GM18508 (cell line): Measurements from ENCODE around the gene CHST11.

ENCODE experiments used
- ATAC-seq: cut with Tn5 transposase; IDR thresholded peaks from one replicate; pipeline ENCODE4 v1.9.1; 2021; ENCODE audit warnings: moderate number of reproducible peaks; ENCODE audit not compliant: insufficient read depth, unreplicated experiment

Gene CHST11

DNA sequence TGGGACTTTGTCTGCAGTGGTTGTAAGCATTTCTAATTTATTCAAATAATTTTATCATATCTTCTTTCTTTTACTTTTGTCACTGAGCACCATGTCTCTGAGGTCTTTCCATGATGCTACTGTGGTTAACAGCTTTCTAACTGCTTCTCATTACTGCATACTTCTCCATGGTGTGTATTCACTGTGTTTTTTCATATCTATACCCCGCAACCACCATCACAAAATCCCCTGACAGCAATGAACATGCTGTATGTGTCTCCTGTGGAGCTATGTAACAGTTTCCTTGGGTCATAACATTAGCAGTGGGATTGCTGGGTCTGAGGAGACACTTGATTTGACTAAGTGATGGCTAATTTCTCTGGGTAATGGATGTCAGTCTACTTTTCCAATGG lies 29.2 kb upstream of the CHST11 start:
- ATAC-seq: no peak

DNA sequence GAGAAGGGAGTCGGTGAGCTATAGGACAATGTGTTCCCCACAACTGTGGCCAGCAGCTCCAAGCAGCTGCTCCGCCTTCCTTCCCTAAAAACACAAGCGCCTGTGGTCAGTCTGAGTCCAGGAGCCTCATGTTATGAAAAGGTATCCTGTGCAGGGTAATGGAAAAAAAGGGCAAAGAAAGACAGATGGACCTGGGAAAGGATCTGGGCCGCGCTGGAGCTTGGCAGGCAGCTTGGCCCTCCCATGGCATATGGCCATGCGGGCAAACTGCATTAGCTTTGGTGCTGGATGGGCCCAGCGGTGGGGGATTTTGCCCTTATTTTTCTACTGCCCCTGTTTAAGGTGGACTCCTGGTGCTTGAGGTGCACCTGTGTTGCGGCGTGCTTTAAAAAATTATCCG lies 23.7 kb upstream of the CHST11 start:
- ATAC-seq: no peak

DNA sequence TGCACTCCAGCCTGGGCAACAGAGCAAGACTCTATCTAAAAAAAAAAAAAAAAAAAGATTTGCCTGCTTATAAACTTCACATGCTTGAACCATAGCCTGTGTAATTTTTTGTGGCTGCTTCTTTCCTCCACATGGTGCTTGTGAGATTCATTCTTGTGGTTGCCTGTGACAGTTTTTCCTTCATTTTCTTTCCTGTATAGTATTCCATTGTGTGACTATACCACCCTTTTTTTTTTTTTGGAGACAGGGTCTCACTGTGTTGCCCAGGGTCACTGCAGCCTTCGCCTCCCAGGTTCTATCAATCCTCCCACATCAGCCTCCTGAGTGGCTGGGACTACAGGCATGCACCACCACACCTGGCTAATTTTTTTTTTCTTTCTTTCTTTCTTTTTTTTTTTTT lies 22.6 kb upstream of the CHST11 start:
- ATAC-seq: no peak

DNA sequence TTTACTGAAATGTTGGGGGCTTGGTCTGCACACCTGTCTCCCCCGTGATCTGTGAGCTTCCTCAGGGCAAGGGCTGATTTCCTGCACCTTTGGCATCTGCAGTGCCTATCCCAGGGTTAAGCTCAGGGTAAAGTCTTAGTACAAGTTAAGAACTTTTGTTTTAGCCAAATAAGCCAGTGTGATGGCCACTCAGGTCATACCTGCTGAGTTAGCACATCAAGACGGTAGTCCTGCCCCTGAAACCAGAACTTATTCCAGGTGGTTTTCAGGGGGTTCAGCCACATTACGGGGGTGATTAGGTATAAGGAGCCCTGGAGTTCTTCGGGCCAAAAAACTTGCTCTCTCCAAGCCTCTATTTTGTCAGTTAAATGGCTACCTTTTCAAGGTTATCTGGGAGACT lies 21.6 kb upstream of the CHST11 start:
- no peak for ATAC-seq

DNA sequence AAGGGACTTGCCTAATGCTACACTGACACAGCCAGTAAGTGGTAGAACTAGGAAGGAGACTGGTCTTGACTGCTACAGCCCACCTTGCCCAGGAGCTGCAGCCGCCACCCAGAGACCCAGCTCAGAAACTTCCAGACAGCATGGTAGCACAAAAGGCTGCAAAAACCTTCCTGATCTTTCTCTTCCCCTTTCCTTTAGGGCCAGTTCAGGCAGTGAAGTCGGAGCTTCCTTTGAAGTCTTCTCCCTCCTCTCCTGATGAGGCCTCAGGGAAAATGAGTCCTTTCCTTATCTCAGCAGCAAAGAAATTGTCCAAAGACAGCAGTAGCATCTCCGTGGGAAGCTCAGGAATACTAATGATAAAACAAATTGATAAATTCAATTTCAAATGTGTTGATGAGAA lies 21.0 kb upstream of the CHST11 start:
- ATAC-seq: no peak

DNA sequence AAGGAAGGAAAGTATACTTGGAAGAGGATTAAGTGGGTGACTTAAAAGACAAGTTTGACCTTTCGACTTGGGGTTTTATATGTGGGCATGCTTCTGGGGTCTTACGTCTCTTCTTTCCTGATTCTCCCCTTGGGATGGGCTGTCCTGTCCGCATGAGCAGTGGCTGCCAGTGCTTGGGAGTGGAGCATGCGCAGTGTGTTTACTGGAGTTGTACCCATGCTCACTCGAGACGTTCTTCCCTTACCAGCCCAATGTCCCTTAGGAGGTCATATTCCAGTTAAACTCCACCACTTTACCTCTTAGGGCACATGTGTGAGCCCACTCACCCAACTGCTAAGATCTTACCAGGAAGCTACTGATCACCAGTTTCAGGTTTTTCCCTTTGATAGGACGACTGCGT lies 20.0 kb upstream of the CHST11 start:
- no peak for ATAC-seq

DNA sequence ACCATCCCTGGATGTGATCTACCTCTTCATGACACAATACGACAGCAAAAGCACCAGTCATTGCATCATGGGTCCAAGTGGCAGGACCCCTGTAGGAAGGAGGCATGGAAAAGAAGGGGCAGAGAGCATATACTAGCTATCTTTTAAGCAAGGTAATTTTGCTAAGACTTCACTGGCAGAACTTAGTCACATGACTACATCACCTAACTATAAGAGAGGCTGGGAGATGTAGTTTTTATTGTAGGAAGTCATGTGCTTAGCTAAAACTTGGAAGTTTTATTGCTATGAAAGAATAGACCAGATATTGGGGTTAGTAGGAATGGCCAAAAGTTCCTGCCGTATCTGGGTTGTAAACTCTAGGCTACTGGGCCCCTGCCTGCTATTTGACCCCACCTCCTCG lies 18.6 kb upstream of the CHST11 start:
- no peak for ATAC-seq

DNA sequence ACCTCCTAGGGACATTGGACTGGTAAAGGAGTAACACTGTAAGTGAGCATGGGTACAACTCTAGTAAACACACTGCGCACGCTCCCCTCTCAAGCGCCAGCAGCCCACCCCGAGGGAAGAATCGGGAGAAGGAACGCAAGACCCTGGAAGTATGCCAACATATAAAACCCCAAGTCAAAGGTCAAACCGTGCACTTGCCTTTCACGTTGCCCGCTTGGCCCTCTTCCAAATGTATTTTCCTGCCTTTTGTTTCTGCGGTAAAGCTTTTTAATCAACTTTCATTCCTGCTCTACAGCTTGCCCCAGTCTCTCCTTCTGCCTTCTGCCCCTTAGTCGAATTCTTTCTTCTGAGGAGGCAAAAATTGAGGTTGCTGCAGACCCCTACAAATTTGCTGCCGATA lies 17.6 kb upstream of the CHST11 start:
- ATAC-seq: no peak

DNA sequence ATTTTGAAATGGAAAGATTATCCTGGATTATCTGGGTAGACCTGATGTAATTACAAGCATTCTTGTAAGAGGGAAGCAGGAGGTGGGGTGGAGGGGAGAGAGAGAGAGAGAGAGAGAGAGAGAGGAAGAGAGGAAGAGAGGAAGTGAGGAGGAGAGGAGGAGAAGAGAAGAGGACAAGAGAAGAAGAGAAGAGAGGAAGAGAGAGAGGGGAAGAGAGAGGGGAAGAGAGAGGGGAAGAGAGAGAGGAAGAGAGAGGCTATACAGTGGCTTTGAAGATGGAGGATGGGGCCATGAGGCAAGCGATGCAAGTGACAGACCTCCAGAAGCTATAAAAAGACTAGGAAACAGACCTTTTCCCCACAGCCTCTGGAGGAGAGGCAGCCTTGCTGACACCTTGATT lies 13.7 kb upstream of the CHST11 start:
- no peak for ATAC-seq

DNA sequence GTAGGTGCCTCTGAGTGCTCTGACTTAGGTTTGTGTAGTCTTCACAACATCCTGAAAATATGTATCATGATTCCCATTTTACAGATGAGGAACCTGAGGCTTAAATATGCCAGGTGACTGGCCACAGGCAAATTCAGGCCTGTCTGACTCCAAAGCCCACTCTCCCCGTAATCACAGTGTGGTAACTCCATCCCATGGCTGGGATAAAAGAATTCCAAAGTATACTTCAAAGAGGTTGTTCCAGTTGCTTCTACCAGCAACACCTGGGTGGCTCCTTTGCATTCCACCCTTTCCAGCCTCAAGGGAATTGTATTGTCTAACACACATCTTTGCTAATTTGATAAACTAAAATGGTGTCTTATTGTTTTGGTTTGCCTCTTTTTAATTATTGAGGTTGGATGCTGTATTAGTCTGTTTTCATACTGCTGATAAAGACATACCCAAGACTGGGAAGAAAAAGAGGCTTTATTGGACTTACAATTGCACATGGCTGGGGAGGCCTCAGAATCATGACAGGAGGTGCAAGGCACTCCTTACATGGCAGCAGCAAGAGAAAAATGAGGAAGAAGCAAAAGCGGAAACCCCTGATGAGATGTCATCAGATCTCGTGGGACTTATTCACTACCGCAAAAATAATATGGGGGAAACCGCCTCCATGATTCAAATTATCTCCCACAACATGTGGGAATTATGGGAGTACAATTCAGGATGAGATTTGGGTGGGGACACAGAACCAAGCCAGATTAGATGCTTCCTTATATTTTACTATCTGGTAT lies 9.9 kb upstream of the CHST11 start:
- no peak for ATAC-seq

DNA sequence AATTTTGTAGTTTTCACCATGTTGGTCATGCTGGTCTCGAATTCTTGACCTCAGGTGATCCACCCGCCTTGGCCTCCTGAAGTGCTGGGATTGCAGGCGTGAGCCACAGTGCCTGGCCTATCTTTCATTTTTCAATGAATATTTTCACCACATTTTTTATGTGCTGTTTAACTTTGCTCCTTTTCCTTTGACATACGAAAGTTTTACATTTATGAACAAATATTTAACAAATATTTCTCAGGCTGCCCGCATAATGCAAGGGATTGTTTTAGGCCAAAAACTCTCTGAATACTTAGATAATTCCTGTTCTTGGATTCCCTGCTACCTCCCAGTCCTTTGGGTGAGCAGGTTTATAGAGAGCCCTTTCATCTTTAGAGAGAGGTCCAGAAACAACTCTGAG lies 8.7 kb upstream of the CHST11 start:
- ATAC-seq: no peak

DNA sequence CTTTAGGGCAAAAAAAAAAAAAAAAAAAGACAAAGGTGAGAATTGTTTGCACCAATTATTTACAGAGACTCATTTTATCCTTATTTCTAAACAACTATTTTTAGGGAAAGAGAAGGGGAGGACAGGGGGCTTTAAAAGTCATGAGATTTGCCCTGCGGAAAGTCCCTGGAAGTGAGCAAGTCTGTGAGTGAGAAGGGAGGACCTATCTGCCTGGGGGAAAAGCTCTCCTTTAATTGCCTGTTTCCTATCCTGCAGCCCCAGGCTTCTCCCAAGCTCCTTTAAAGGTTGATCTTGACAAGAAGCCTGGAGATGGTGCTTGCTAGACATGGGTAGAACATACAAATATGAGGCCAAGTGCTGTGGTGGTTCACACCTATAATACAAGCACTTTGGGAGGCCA lies 8.3 kb upstream of the CHST11 start:
- ATAC-seq: no peak

DNA sequence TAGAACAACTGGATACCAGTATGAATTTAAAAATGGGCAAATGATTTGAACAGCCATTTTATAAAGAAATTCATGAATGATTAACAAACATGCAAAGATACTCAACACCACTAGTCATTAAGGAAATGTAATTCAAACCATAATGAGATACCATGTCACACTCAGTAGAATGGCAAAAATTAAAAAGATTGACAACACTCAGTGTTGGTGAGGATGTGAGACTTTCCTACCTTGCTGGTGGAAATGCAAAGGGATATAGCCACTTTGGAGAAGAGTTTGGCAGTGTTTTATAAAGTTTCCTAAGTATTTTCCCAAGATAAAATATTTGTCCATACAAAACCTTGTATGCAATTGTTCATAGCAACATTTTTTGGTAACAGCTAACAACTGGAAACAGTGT lies 6.0 kb upstream of the CHST11 start:
- no peak for ATAC-seq

DNA sequence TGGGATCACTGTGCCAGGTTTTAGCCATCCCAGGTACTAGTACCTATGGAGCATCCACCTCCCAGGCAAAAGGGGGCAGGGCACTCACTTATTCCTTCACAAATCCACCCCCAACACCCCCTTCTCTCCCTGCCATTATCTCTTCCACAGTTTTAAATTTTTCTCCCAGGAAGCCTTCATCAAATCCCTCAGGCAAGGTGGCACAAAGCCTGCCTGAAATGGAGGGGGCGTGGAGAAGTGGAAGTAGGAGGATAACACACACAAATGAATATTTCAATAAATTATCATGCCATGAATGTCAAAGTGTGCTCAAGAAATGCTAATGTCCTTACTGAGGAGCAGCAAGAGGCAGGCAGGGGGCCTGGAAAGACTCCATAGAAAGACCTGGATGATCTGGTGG lies 4.7 kb upstream of the CHST11 start:
- ATAC-seq: no peak

DNA sequence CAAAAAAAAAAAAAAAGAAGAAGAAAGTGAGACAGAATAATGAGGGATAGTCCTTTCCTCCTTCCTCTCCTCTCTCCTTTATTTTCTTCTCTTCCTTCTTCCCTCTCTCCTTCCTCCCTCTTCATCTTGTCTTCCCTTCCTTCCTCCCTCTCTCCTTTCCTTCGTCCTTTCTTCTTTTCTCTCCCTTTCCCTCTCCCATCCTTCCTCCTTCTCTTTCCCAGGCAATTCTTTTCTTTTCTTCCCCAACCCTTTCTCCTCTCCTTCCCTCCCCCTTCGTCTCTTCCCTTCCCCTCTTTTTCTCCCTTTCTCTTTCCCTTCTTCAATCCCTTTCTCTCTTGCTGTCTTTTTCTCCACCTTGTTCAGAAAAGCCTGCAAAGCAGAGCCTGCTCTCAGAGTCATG lies 3.6 kb upstream of the CHST11 start:
- no peak for ATAC-seq

DNA sequence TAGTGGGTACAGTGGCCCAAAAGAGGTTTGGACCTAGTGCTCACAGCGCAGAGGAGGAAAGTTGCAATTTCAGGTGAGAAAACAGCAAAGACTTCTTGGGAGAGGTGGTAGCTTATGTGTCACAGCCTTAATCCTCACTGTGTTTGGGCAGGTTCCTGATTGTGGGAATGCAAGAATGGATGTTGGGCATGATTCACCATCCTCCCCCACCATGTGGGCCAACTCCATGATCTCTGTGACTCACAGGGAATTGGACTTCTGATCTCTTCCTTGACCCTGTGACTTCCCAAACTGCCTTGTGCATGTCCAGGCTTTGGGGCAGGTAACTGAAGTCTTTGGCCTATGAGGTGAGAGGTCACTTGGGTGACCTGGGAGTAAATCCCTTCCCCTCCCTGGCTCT lies 1.8 kb upstream of the CHST11 start:
- no peak for ATAC-seq

DNA sequence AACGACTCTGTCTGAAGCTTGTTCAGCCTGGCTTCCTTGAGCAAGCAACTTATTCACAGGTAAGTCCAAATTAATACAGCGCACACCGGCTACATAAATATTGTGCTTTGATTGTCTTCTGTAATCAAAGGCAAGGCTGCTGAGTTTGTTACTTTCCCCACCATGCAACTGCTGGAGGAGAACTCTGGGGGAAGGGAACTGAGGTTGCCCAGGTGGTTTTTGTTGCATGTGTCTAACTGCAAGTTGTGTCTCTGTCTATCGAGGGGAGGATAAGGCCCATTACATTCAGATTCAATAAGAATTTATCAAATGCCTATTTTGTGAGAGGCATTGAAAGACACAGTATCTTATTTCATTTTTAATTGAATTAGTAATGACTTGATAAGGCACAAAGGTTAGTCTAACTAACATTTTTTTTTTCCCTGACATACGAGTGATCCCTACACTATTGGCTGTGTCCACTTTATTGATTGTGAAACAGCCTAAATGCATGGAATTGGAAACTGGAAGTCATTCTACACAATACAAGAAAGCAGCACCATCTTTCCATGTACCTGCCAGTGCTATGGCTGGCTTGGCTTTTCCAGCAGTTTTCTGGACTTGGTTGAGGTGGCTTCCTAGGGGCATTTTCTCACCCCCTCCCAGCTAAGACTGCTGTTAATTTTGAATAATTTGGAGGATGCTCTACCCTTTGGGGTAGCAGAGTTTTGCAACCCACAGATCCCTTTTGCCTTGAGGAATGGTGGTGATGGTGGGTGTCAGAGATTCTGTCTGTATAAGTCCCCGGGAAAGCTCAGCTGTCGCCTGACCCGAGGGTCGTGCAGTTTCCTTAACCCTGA lies 951 bp upstream of the CHST11 start:
- no peak for ATAC-seq

DNA sequence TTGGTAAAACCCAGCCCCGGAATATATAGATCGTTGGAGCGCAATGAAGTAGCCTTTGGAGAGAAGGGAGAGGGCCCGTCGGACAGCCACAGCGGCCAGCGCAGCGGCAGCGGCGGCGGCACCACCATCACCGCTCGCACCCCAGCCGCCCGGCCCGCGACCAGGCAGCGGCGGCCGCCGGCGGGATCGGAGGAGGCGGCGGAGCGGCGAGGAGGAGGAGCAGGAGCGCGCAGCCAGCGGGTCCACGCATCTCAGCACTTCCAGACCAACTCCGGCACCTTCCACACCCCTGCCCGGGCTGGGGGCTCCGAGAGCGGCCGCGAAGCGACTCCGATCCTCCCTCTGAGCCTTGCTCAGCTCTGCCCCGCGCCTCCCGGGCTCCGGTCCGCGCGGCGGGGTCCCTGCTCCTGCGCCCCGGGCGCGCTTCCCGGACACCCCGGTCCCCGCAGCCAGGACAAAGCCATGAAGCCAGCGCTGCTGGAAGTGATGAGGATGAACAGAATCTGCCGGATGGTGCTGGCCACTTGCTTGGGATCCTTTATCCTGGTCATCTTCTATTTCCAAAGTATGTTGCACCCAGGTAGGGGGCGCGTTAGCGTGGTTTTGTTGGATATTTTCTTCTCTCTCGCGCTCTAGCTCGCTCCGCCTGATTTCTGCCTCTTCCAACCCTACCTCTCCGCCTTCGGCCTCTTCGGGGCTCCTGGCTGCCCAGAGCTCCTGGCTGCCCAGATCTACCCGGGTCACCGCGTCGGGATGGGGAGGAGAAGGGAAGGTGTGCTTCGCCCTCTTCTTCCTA lies 400 bp downstream of the CHST11 start:
- no peak for ATAC-seq

DNA sequence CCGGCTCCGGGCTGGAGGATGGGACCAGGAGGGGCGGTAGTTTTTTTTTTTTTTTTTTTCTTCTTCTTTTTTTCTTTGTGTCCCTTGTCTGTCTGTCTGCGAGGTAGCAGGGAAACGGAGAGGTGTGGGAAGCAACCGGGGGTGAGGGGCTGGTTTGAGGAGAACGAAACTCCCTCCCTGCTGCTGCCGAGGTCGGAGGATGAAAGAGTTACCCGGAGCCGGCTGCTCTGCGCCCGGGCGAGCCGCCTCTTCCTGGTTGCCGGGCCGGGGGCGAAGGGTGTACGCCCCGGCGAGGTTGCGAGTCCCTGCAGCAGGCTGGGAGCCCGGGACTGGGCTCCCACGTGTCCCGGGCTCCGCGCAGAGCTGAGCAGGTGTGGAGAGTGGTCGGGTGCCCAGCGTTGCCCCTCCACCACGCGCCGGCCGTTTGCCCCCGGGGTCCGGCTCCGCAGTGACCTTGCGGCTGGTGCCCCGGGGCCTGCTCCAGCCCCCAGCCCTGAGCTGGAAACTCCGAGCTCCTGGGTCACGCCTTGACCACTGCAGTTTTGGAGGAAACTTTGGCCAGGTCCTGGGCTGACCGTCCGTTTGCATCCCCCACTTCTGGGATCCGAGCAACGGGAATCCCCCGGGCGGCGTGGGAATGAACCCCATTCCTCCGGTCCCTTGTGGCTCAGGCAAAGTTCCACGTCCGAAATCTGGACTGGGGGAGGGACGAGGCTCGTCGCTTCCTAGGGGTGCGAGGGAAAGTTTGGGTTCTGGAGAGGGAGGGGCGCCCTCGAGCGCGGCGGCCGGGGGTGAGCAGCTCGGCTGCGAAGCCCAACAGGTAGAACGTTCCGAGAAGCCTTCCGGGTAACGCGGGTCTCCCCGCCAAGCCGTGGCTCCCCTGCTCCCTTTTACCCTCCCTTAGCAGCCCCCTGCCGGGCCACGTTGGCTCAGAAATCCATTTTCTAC lies 1.3 kb downstream of the CHST11 start:
- no peak for ATAC-seq
